ENCODE data around the gene RBM47. TPM values are rescaled to one million over a fixed set of nuclear protein-coding genes. Genes with fewer than 3 reads are reported as not detected.

Gene RBM47
- total RNA-seq, 2 experiments from 2014 or later = 0.27 to 0.92 TPM

DNA sequence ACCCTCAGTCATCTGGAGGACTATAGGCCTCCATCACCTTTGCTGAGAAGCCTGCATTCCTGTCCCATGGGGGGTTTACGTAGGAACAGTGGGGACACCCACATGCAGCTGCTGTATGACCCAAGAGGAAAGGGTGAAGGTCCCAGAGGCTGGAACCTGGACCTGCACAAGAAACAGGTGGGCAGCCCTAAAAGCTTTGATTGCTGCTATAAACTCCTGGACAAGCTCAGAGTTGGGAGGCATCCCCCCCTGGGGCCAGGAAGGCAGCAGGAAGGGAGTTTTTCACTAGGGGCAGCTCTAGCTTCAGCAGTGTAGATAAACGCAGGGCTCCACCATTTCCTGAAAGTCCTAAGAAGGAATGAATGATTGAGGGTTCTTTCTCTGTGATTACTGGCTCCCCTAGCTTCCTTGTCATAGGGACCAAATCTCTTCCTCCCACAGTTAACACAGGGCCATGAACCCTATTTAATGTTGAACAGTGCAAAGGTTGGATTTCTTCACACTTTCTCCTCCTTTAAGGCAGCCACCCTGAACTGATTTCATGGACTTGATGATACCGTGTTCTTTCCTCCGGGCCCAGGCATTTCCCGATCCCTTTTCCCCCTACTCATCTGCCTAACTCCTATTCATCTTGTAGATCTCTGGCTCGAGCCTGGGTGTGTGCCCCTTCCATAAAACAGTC lies 210.3 kb downstream of the RBM47 start:
- H3K27me3 Mint-ChIP-seq = no peaks in the 10 kb centered on the region
- H3K4me1 Mint-ChIP-seq (ENCODE audit: low read depth) = no peaks in the 10 kb centered on the region
- no peaks in the 10 kb centered on the region for H3K4me1 ChIP-seq (ENCODE audit: insufficient read depth, low read length)
- H3K9me3 Mint-ChIP-seq = no peaks in the 10 kb centered on the region
- H3K36me3 ChIP-seq (ENCODE audit: insufficient read depth, low read length) = no peaks in the 10 kb centered on the region
- intact Hi-C loops (cut with DNase I, micrococcal nuclease) = loop anchor here in 1 of 2 experiments (5.0 kb wide), 1 partner anchor 473 kb away; no protein-coding TSS in a partner anchor
- ChIA-PET CTCF (no interaction called here), POLR2A (no interaction called here)
- TF ChIP-seq, protein P1, sequence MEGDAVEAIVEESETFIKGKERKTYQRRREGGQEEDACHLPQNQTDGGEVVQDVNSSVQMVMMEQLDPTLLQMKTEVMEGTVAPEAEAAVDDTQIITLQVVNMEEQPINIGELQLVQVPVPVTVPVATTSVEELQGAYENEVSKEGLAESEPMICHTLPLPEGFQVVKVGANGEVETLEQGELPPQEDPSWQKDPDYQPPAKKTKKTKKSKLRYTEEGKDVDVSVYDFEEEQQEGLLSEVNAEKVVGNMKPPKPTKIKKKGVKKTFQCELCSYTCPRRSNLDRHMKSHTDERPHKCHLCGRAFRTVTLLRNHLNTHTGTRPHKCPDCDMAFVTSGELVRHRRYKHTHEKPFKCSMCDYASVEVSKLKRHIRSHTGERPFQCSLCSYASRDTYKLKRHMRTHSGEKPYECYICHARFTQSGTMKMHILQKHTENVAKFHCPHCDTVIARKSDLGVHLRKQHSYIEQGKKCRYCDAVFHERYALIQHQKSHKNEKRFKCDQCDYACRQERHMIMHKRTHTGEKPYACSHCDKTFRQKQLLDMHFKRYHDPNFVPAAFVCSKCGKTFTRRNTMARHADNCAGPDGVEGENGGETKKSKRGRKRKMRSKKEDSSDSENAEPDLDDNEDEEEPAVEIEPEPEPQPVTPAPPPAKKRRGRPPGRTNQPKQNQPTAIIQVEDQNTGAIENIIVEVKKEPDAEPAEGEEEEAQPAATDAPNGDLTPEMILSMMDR (IDR thresholded peaks at IDR 0.05) = no peak
- no peak overlapping the region for H3K27ac ChIP-seq (ENCODE audit: low read depth in 1 of 2, low read length in 2 of 2)
- no peaks in the 10 kb centered on the region for H3K36me3 Mint-ChIP-seq (ENCODE audit: low read depth)
- ATAC-seq (ENCODE audit: poor library complexity) = no peak
- no peaks in the 10 kb centered on the region for H3K9me3 ChIP-seq (ENCODE audit: control insufficient read depth in 1 of 2, insufficient read depth in 1 of 2, low read length in 2 of 2)
- H3K4me3 ChIP-seq (ENCODE audit: low read length) = no peak overlapping the region
- no peaks in the 10 kb centered on the region for H3K27me3 ChIP-seq (ENCODE audit: control insufficient read depth in 1 of 2, insufficient read depth in 2 of 2, low read length in 2 of 2)
- no peak overlapping the region for H3K4me3 Mint-ChIP-seq
- no peak overlapping the region for H3K27ac Mint-ChIP-seq
- no peak for DNase-seq

DNA sequence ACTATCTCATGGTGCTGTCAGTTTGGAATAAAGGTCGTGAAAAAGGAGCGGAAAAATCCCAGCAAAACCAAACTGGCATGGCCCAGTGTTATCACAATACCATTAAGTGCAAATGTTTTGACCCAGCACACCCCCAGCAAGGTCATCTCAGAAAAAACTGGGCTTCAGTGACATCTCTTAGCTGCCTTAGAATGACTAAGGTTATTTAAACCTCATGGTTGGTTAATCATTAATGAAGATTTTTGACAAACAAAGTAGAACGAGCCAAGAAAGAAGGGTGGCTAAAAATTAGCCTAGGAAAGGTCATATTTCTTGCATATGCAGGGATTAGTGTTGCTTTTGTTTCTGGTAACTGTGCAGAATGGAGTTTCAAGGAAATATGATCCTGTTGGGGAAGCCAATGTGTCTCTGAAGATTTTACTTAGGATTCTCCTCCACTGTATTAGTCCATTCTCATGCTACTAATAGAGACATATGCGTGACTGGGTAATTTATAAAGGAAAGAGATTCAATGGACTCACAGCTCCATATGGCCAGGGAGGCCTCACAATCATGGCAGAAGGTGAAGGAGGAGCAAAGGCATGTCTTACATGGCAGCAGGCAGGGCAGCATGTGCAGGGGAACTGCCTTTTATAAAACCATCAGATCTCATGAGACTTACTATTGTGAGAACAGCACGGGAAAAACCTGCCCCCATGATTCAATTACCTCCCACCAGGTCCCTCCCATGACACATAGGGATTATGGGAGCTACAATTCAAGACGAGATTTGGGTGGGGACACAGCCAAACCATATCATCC lies 211.0 kb downstream of the RBM47 start:
- Histone ChIP-seq H3K4me3 (ENCODE audit: low read length) (no peak overlapping the region), H3K36me3 (ENCODE audit: insufficient read depth, low read length) (no peaks in the 10 kb centered on the region), H3K9me3 (ENCODE audit: control insufficient read depth in 1 of 2, insufficient read depth in 1 of 2, low read length in 2 of 2) (no peaks in the 10 kb centered on the region), H3K27ac (ENCODE audit: low read depth in 1 of 2, low read length in 2 of 2) (no peak overlapping the region), H3K4me1 (ENCODE audit: insufficient read depth, low read length) (no peaks in the 10 kb centered on the region), H3K27me3 (ENCODE audit: control insufficient read depth in 1 of 2, insufficient read depth in 2 of 2, low read length in 2 of 2) (no peaks in the 10 kb centered on the region)
- Mint-ChIP-seq H3K9me3 (no peaks in the 10 kb centered on the region), H3K27ac (no peak overlapping the region), H3K4me1 (ENCODE audit: low read depth) (no peaks in the 10 kb centered on the region), H3K27me3 (no peaks in the 10 kb centered on the region), H3K4me3 (no peak overlapping the region), H3K36me3 (ENCODE audit: low read depth) (no peaks in the 10 kb centered on the region)
- TF ChIP-seq, protein P1 (IDR thresholded peaks at IDR 0.05) = no peak
- ATAC-seq (ENCODE audit: poor library complexity) (no peak), DNase-seq (no peak)
- CTCF ChIA-PET = no interaction called here
- intact Hi-C loops (cut with DNase I, micrococcal nuclease) = loop anchor here in 1 of 2 experiments (5.0 kb wide), 1 partner anchor 474 kb away; no protein-coding TSS in a partner anchor
- POLR2A ChIA-PET = no interaction called here

DNA sequence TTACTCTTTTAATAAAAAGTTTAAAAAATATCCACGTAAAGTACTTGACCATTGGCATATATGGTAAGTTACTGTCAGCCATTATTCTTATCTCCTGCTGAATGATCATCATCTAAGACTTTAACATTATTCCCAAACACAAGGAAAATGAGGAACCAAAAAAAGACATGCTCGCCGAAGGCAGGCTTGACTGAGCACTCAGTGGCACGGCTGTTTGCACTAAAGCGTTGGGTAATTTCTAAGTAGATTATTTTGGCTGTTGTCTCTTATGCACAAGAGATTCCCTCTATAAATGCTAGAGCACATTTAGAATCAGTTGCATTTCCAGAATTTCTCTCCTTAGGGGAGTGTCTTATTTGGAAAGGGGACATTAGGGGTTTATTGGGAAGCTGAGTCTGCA lies 211.7 kb downstream of the RBM47 start:
- POLR2A ChIA-PET = no interaction called here
- TF ChIP-seq, protein P1 (IDR thresholded peaks at IDR 0.05) = no peak
- no peak for ATAC-seq (ENCODE audit: poor library complexity)
- H3K9me3 Mint-ChIP-seq = no peaks in the 10 kb centered on the region
- H3K4me3 Mint-ChIP-seq = no peak overlapping the region
- H3K4me3 ChIP-seq (ENCODE audit: low read length) = no peak overlapping the region
- no peak for DNase-seq
- no peaks in the 10 kb centered on the region for H3K27me3 Mint-ChIP-seq
- H3K9me3 ChIP-seq (ENCODE audit: control insufficient read depth in 1 of 2, insufficient read depth in 1 of 2, low read length in 2 of 2) = no peaks in the 10 kb centered on the region
- no peak overlapping the region for H3K27ac Mint-ChIP-seq
- intact Hi-C loops (cut with DNase I, micrococcal nuclease) = loop anchor here in 1 of 2 experiments (5.0 kb wide), 1 partner anchor 474 kb away; no protein-coding TSS in a partner anchor
- H3K27me3 ChIP-seq (ENCODE audit: control insufficient read depth in 1 of 2, insufficient read depth in 2 of 2, low read length in 2 of 2) = no peaks in the 10 kb centered on the region
- no peaks in the 10 kb centered on the region for H3K4me1 ChIP-seq (ENCODE audit: insufficient read depth, low read length)
- no peaks in the 10 kb centered on the region for H3K4me1 Mint-ChIP-seq (ENCODE audit: low read depth)
- CTCF ChIA-PET = no interaction called here
- H3K36me3 ChIP-seq (ENCODE audit: insufficient read depth, low read length) = no peaks in the 10 kb centered on the region
- H3K36me3 Mint-ChIP-seq (ENCODE audit: low read depth) = no peaks in the 10 kb centered on the region
- H3K27ac ChIP-seq (ENCODE audit: low read depth in 1 of 2, low read length in 2 of 2) = no peak overlapping the region

Data from CD4-positive, alpha-beta T cell (primary cell).